ENCODE measurements around the gene TNFRSF8. TPM values are rescaled to one million over a fixed set of nuclear protein-coding genes. Genes with fewer than 3 reads are reported as not detected.

Gene TNFRSF8
- total and polyA plus RNA-seq, 9 of the 15 experiments (the other 6 are each of a cell fraction or from before 2014, with no cell fraction given), result 3.5 to 38.4 (median 17.1) TPM

DNA sequence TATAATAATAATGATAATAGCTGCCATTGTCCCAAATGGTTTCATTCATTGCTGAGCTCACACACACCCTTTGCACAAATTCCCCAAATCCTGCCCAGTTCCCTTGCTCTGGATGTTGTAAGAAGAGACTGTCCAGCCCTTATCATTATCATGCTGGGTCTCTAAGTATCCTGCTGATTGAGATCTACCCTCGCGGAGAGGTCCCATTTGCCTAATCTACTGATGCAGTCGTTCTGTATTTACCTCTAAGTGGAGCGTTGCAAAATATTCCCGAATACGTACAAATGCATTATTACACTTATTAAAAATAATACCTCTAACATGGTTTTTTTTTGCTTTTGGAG is 51.2 kb downstream of the TNFRSF8 start:
- CTCF ChIA-PET (ENCODE audit: low intra/inter-chr PET ratio), result interaction anchor here (0.6 kb wide), 1 partner anchor 103 kb away, joined by 3 read pairs; no protein-coding TSS in a partner anchor
- Histone ChIP-seq H3K27me3 (ENCODE audit: control insufficient read depth in 2 of 2, insufficient read depth in 2 of 2, low read length in 2 of 2) (no peaks in the 10 kb centered on the region; a peak in 1 of 5 replicates), H3K4me3 (no peak overlapping the region)

More for the DNA sequence above, 51.2 kb downstream of the TNFRSF8 start:
- intact Hi-C loops (cut with micrococcal nuclease) (no loop called here), in situ Hi-C loops (cut with MboI) (no loop called here)
- POLR2A ChIA-PET, result interaction anchor here (0.6 to 1.3 kb wide), 4 partner anchors 8 to 206 kb away, joined by 3 to 7 read pairs (median 4); no protein-coding TSS in a partner anchor
- no peaks in the 10 kb centered on the region for H3K9me1 ChIP-seq (ENCODE audit: control insufficient read depth, insufficient read depth, low read length)
- H3K9ac ChIP-seq (ENCODE audit: insufficient read depth in 1 of 2, low read depth in 2 of 2, low read length in 2 of 2), result no peak overlapping the region
- 34% methylated on average over 6 of the region's 6 CpGs for WGBS (ENCODE audit: insufficient coverage, low coverage, missing lambda C conversion rate)
- H3K4me2 ChIP-seq (ENCODE audit: insufficient read depth, low read length), result no peak overlapping the region
- BruUV-seq (replicated peaks), result no TSS peak
- H3K36me3 ChIP-seq (ENCODE audit: control insufficient read depth, insufficient read depth, low read length), result peaks cover 70% of the 10 kb centered on the region; the same call in 2 of the 3 replicates
- no peak overlapping the region for H3K27ac ChIP-seq (ENCODE audit: extremely low read depth, low read depth, low read length)
- TF ChIP-seq, protein P1, sequence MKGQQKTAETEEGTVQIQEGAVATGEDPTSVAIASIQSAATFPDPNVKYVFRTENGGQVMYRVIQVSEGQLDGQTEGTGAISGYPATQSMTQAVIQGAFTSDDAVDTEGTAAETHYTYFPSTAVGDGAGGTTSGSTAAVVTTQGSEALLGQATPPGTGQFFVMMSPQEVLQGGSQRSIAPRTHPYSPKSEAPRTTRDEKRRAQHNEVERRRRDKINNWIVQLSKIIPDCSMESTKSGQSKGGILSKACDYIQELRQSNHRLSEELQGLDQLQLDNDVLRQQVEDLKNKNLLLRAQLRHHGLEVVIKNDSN (CRISPR knock-in tag; IDR thresholded peaks at IDR 0.05), result no peak
- TF ChIP-seq, protein P2, sequence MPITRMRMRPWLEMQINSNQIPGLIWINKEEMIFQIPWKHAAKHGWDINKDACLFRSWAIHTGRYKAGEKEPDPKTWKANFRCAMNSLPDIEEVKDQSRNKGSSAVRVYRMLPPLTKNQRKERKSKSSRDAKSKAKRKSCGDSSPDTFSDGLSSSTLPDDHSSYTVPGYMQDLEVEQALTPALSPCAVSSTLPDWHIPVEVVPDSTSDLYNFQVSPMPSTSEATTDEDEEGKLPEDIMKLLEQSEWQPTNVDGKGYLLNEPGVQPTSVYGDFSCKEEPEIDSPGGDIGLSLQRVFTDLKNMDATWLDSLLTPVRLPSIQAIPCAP (CRISPR knock-in tag; IDR thresholded peaks at IDR 0.05; ENCODE audit: borderline replicate concordance), result no peak
- TF ChIP-seq ARID1B (IDR thresholded peaks at IDR 0.05) (peak; percentile 31; the same call in 1 of the 2 replicates), RAD21 (CRISPR knock-in tag; conservative IDR thresholded peaks at IDR 0.05 in 1 of 2, IDR thresholded peaks at IDR 0.05 in 1 of 2) (no peak), ZNF668 (CRISPR knock-in tag; IDR thresholded peaks at IDR 0.05) (no peak), CBFB (CRISPR knock-in tag; IDR thresholded peaks at IDR 0.05) (no peak), ETV1 (tag; conservative IDR thresholded peaks at IDR 0.05; ENCODE audit: low read depth) (no peak), EGR1 (conservative IDR thresholded peaks at IDR 0.05) (no peak), DPF2 (IDR thresholded peaks at IDR 0.05) (peak; percentile 23; the same call in 1 of the 2 replicates), ZNF121 (CRISPR knock-in tag; conservative IDR thresholded peaks at IDR 0.05) (no peak), ADNP (tag; IDR thresholded peaks at IDR 0.05) (peak; percentile 78; the same call in 1 of the 2 replicates), YBX1 (IDR thresholded peaks at IDR 0.05) (no peak), ARID2 (IDR thresholded peaks at IDR 0.05) (no peak)
- TF ChIP-seq, protein P3, sequence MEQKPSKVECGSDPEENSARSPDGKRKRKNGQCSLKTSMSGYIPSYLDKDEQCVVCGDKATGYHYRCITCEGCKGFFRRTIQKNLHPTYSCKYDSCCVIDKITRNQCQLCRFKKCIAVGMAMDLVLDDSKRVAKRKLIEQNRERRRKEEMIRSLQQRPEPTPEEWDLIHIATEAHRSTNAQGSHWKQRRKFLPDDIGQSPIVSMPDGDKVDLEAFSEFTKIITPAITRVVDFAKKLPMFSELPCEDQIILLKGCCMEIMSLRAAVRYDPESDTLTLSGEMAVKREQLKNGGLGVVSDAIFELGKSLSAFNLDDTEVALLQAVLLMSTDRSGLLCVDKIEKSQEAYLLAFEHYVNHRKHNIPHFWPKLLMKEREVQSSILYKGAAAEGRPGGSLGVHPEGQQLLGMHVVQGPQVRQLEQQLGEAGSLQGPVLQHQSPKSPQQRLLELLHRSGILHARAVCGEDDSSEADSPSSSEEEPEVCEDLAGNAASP (IDR thresholded peaks at IDR 0.05), result no peak
- FAIRE-seq (peak; percentile 19), ATAC-seq (no peak), DNase-seq (ENCODE audit: extremely low read depth in 1 of 4, low spot score in 3 of 4) (no peak)
- peaks cover 8 to 10% of the 10 kb centered on the region in 2 experiments; a peak in 3 of 5 replicates for H3K4me1 ChIP-seq (replicated peaks in 1 of 2; ENCODE audit: control insufficient read depth in 2 of 2, insufficient read depth in 2 of 2, low read length in 2 of 2)
- no peaks in the 10 kb centered on the region for H4K20me1 ChIP-seq (replicated peaks; ENCODE audit: control insufficient read depth, insufficient read depth, low read length)
- no peaks in the 10 kb centered on the region for H3K79me2 ChIP-seq (ENCODE audit: control insufficient read depth, insufficient read depth, low read length)
- no peak overlapping the region for H2AFZ ChIP-seq (ENCODE audit: low read depth, low read length)
- no peaks in the 10 kb centered on the region for H3K9me3 ChIP-seq (replicated peaks; ENCODE audit: control insufficient read depth, insufficient read depth, low read depth, low read length)
